Activated naive CD8-positive, alpha-beta T cell treated with anti-CD3 and anti-CD28 coated beads, Interleukin-2, amount 10 ng/mL, durations not matched to agents 7 days and 5 days (primary cell): Measurements from ENCODE around the gene DPEP2. TPM values are rescaled to one million over a fixed set of nuclear protein-coding genes. Genes with fewer than 3 reads are reported as not detected.
A peak's percentile ranks its signal among the peaks of the same experiment; 100 is the strongest.

ENCODE experiments used
- ATAC-seq: fragments of 150-1000 bp; cut with Tn5 transposase; one replicate; pipeline ENCODE4 v1.10.0; 2021; ENCODE audit warnings: low read depth, moderate library complexity
- POLR2A ChIA-PET: fragments of 350-600 bp; sonication (Branson Sonifier 250); formaldehyde crosslinking; loops from one replicate; lab custom pipeline; 2021; ENCODE audit warnings: antibody characterized with exemption; lab: Charles Lee
- DNase-seq: peaks from one replicate; pipeline ENCODE4 v3.0.0; 2021
- H3K27ac Mint-ChIP-seq: one replicate; pipeline ENCODE4 v1.8.0; 2022; ENCODE audit warnings: mild to moderate bottlenecking, mixed read lengths
- H3K27me3 Mint-ChIP-seq: one replicate; pipeline ENCODE4 v1.8.0; 2022; ENCODE audit warnings: mild to moderate bottlenecking, moderate library complexity, mixed read lengths
- H3K36me3 Mint-ChIP-seq: one replicate; pipeline ENCODE4 v1.8.0; 2021; ENCODE audit warnings: mild to moderate bottlenecking, mixed read lengths
- H3K4me1 Mint-ChIP-seq: one replicate; pipeline ENCODE4 v1.8.0; 2021; ENCODE audit warnings: mixed read lengths
- H3K4me3 Mint-ChIP-seq: one replicate; pipeline ENCODE4 v1.8.0; 2022; ENCODE audit warnings: mild to moderate bottlenecking, moderate library complexity, mixed read lengths
- H3K9me3 Mint-ChIP-seq: one replicate; pipeline ENCODE4 v1.8.0; 2021; ENCODE audit warnings: mixed read lengths
- total RNA-seq, 2 experiments: library from RNA; stranded (reverse); gene quantifications; one replicate each; pipeline ENCODE4 v1.2.3, GENCODE V29; 2021

The DPEP2 gene
- total RNA-seq, 2 experiments from 2014 or later: 27.5 to 28.6 TPM

DNA sequence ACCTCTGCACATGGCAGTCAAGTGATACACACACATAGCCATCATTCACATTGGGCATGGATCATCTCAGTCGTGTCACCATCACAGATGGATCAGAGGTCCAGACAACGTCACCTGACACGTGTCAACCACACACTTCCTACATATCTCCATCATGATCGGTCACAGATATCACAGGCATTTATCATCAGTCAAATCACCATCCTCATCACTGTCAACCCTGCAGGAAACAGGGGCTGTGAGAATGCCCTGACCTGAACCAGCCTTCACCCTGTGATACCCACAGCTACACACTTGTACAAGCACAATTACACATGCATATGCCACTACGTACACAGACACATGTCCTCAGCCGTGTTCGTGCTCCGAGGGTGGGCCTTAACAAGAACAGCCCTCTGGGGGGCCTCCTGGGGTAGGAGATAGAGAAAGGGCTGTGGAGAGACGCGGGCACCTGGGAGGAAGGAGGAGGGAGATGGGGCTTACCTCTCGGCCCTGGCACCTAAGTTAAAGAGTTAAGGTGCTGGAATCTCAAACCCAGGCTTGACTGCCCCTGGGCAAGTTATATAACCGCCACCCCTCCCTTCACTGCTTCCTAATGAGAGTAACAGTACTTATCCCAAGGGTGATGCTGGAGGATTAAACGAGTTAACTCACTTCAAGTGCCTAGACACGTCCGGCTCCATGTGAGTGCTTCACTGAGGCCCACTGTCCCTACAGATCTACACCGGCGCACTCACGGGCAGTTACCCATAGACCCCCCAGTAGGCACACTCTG, 31.9 kb downstream of the DPEP2 start:
- Mint-ChIP-seq H3K27ac (peak overlapping the region; percentile 98), H3K36me3 (peaks cover 5% of the 10 kb centered on the region), H3K4me3 (peak overlapping the region; percentile 100), H3K4me1 (peaks cover 22% of the 10 kb centered on the region), H3K9me3 (no peaks in the 10 kb centered on the region), H3K27me3 (no peaks in the 10 kb centered on the region)
- ATAC-seq (peak; percentile 16), DNase-seq (peak; percentile 52)
- POLR2A ChIA-PET: interaction anchor here (0.6 to 4.0 kb wide), 10 partner anchors 16 to 126 kb away, joined by 3 to 27 read pairs (median 3); partner anchors contain the start of genes DPEP2 and PSMB10

DNA sequence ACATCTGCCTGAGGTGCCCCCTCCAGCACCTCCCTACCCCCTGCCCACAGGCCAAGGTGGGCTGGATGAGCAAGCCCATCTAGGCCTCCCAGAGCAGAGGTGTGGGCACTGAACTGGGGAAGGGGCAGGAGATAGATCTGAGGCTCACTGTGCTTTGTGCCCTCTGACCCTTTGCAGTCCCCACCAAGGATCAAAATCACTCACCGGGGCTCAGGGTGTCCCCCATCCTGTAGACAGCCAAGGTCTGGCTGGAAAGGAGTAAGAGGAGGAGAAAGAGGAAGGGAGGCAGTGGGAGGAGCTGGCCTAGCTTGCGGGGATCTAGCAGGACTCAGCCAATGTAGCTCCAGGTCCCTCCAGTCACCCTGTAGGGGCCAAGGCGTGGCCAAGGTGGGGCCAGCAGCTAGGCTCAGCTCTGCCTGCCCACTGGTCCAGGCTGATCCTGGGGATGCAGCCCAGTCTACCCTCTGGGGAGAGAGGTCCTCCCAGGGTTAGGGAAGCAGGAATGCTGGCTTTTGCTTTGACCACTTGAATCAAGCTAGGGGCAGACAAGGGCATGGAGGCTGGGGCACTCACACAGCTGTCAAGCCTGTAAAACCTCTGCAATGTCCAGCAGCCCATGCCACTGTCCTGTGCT, 32.6 kb downstream of the DPEP2 start:
- no peak for DNase-seq
- H3K4me1 Mint-ChIP-seq: peaks cover 22% of the 10 kb centered on the region
- H3K9me3 Mint-ChIP-seq: no peaks in the 10 kb centered on the region
- ATAC-seq: no peak
- peaks cover 5% of the 10 kb centered on the region for H3K36me3 Mint-ChIP-seq
- POLR2A ChIA-PET: interaction anchor here (0.6 to 1.6 kb wide), 5 partner anchors 30 to 119 kb away, joined by 3 to 6 read pairs (median 3); partner anchors contain the start of genes DPEP2 and PSMB10
- no peaks in the 10 kb centered on the region for H3K27me3 Mint-ChIP-seq
- H3K4me3 Mint-ChIP-seq: peak overlapping the region; percentile 100
- H3K27ac Mint-ChIP-seq: peak overlapping the region; percentile 98

DNA sequence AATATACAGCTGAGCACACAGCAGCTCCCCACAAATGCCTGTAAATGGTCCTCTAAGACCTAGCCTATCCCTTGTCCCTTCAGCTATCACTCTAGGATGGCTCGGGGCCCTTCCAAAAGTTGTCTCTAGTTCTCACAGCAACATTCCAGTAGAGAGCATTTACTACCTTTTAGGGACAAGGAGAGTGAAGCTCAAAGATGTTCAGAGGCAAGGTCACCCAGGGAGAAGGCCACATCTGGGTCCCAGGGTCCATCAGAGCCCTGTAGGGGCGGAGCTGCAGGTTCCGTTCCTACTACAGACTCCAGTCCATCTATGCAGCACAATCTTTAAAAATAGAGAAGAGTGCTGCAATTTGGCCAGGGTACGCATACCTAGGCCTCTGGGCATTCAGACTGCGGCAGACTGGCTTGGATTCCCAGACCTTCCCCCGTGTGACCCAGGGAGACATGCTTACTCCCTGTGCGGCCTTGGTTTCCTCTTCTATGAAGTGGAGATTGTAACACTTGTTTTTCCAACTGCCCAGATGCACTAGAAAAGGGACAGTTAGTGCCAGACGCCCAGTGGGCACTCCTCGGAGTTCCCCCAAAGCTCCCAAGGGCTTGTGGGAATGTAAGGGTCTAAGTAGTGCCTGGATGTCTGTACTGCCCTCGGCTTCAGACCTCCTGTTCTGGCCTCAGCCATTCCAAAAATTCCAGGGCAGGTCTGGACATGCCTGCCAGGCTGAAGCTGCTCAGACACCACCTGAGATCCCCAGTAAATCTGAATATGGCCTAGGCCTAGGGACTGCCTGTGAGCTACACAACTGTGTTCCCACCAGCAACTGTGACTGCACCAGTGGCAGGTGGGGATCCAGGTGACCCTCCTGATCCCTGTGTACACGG, 33.4 kb downstream of the DPEP2 start:
- H3K4me3 Mint-ChIP-seq: no peak overlapping the region
- peaks cover 22% of the 10 kb centered on the region for H3K4me1 Mint-ChIP-seq
- H3K27me3 Mint-ChIP-seq: no peaks in the 10 kb centered on the region
- no peak for ATAC-seq
- POLR2A ChIA-PET: interaction anchor here (1.2 to 1.6 kb wide), 2 partner anchors 29 to 33 kb away, joined by 3 to 6 read pairs; partner anchors contain the start of genes DPEP2 and PSMB10
- peaks cover 5% of the 10 kb centered on the region for H3K36me3 Mint-ChIP-seq
- H3K9me3 Mint-ChIP-seq: no peaks in the 10 kb centered on the region
- DNase-seq: no peak
- H3K27ac Mint-ChIP-seq: no peak overlapping the region

- Mint-ChIP-seq H3K27me3 (no peaks in the 10 kb centered on the region), H3K4me1 (peaks cover 19% of the 10 kb centered on the region), H3K36me3 (peaks cover 7% of the 10 kb centered on the region), H3K27ac (no peak overlapping the region), H3K9me3 (no peaks in the 10 kb centered on the region), H3K4me3 (no peak overlapping the region)
- DNase-seq: no peak
- POLR2A ChIA-PET: interaction anchor here (0.7 kb wide), 1 partner anchor 29 kb away, joined by 4 read pairs; no protein-coding TSS in a partner anchor
- no peak for ATAC-seq
Observed at GRCh38 chr16:67964477-67965131, 34.7 kb downstream of the DPEP2 start.

DNA sequence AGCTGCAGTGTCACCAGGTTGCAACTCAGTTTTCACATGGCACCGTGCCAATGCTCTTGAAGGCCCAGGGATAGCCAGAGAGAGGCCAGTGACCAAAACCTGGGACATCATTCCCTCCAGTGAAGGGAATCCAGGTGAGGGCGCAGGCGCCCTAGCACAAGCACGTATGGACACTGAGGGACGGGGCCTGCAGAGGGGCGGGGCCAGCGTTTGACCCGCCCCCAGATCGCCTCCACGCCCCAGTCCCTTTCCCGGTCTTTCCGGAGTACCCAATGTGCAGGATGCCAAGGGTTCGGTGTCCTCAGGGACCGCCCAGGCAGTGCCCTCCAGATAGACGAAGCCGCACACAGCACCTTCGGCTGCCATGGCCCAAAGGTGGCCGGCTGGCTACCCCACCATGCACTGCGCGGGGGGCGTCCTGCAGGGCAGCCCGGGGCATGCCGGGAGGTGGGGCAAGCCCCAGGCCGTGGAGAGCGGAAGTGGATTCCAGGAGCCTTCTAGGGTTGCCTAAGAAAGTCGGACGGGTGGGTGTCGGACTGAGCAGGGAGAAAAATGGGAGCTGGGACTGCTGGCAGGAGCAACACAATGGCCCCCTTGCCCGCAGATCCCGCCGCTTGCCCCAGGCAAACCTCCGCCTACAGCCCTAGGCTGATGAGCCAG, 35.5 kb downstream of the DPEP2 start:
- Mint-ChIP-seq H3K4me3 (no peak overlapping the region), H3K27me3 (no peaks in the 10 kb centered on the region), H3K27ac (no peak overlapping the region), H3K36me3 (peaks cover 7% of the 10 kb centered on the region), H3K4me1 (peaks cover 15% of the 10 kb centered on the region), H3K9me3 (no peaks in the 10 kb centered on the region)
- POLR2A ChIA-PET: no interaction called here
- ATAC-seq: no peak
- no peak for DNase-seq

- H3K27me3 Mint-ChIP-seq: no peaks in the 10 kb centered on the region
- peaks cover 9% of the 10 kb centered on the region for H3K36me3 Mint-ChIP-seq
- peaks cover 15% of the 10 kb centered on the region for H3K4me1 Mint-ChIP-seq
- DNase-seq: no peak
- ATAC-seq: no peak
- H3K4me3 Mint-ChIP-seq: no peak overlapping the region
- H3K9me3 Mint-ChIP-seq: no peaks in the 10 kb centered on the region
- no peak overlapping the region for H3K27ac Mint-ChIP-seq
- POLR2A ChIA-PET: no interaction called here
Observed at GRCh38 chr16:67963292-67963661, 36.0 kb downstream of the DPEP2 start.

- ATAC-seq (no peak), DNase-seq (no peak)
- Mint-ChIP-seq H3K36me3 (peaks cover 12% of the 10 kb centered on the region), H3K27me3 (no peaks in the 10 kb centered on the region), H3K4me3 (no peak overlapping the region), H3K4me1 (peaks cover 10% of the 10 kb centered on the region), H3K27ac (no peak overlapping the region), H3K9me3 (no peaks in the 10 kb centered on the region)
- POLR2A ChIA-PET: interaction anchor here (1.1 kb wide), 1 partner anchor 13 kb away, joined by 3 read pairs; no protein-coding TSS in a partner anchor
Observed at GRCh38 chr16:67962135-67962534, 37.1 kb downstream of the DPEP2 start.

GRCh38 chr16:67961551-67961957, 37.7 kb downstream of the DPEP2 start:
- peaks cover 4% of the 10 kb centered on the region for H3K4me1 Mint-ChIP-seq
- DNase-seq (no peak), ATAC-seq (no peak)
- H3K4me3 Mint-ChIP-seq: no peak overlapping the region
- no peak overlapping the region for H3K27ac Mint-ChIP-seq
- no peaks in the 10 kb centered on the region for H3K9me3 Mint-ChIP-seq
- peaks cover 12% of the 10 kb centered on the region for H3K36me3 Mint-ChIP-seq
- POLR2A ChIA-PET: interaction anchor here (1.1 kb wide), 1 partner anchor 12 kb away, joined by 3 read pairs; no protein-coding TSS in a partner anchor
- H3K27me3 Mint-ChIP-seq: no peaks in the 10 kb centered on the region

GRCh38 chr16:67959536-67960329, 39.6 kb downstream of the DPEP2 start:
- H3K4me3 Mint-ChIP-seq: no peak overlapping the region

GRCh38 chr16:67957622-67958021, 41.7 kb downstream of the DPEP2 start:
- H3K27me3 Mint-ChIP-seq: no peaks in the 10 kb centered on the region
- no peak for DNase-seq
- H3K9me3 Mint-ChIP-seq: no peaks in the 10 kb centered on the region
- H3K27ac Mint-ChIP-seq: no peak overlapping the region
- ATAC-seq: no peak
- no peaks in the 10 kb centered on the region for H3K4me1 Mint-ChIP-seq
- H3K4me3 Mint-ChIP-seq: no peak overlapping the region
- POLR2A ChIA-PET: no interaction called here
- H3K36me3 Mint-ChIP-seq: peaks cover 6% of the 10 kb centered on the region

More at GRCh38 chr16:67959536-67960329, 39.6 kb downstream of the DPEP2 start:
- H3K27me3 Mint-ChIP-seq: no peaks in the 10 kb centered on the region
- H3K4me1 Mint-ChIP-seq: no peaks in the 10 kb centered on the region
- H3K9me3 Mint-ChIP-seq: no peaks in the 10 kb centered on the region
- DNase-seq: no peak
- H3K27ac Mint-ChIP-seq: peak overlapping the region; percentile 45
- ATAC-seq: no peak
- POLR2A ChIA-PET: interaction anchor here (0.5 to 1.4 kb wide), 4 partner anchors 8 to 44 kb away, joined by 3 to 4 read pairs (median 3); no protein-coding TSS in a partner anchor
- H3K36me3 Mint-ChIP-seq: peaks cover 12% of the 10 kb centered on the region

DNA sequence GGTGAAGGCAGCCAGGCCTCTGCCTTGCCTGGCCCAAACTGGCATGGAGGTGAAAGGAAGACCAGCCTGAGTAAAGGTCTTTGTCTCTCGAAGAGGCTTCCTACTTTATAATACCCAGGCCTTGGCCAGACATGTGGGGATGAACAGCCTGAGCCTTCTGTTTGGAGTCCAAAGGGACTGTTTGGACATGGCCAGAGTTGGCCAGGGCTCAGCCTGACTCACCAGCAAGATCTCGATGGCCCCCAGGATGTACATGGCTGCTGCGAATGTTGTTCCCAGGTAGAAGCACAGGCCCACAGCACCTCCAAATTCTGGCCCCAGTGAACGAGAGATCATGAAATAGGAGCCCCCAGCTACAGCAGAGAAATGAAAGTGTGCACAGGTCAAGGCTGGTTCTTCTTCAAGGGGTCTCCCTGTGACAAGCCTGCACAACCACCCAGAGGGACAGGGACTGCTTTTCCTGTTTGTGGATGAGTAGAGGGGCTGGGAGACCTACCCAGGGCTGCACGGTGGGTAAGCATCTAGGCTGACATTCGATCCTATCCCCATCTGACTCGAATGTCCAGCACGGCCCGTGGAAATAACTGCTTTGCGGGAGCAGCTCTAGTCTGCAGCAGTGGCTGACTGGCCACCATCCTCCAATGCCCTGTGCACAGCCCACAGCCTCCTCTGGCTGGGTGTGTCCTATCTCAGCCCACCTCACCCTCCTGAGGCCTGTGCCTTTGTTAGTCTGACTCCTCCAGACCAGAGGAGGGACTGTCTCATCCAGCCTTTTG, 44.7 kb downstream of the DPEP2 start:
- no peaks in the 10 kb centered on the region for H3K27me3 Mint-ChIP-seq
- peaks cover 7% of the 10 kb centered on the region for H3K36me3 Mint-ChIP-seq
- H3K9me3 Mint-ChIP-seq: no peaks in the 10 kb centered on the region
- peaks cover 1% of the 10 kb centered on the region for H3K4me1 Mint-ChIP-seq
- no peak overlapping the region for H3K4me3 Mint-ChIP-seq
- ATAC-seq (no peak), DNase-seq (no peak)
- H3K27ac Mint-ChIP-seq: no peak overlapping the region
- POLR2A ChIA-PET: interaction anchor here (0.7 kb wide), 1 partner anchor 85 kb away, joined by 3 read pairs; no protein-coding TSS in a partner anchor
